ENCODE data around the gene PPIF.
A peak's percentile ranks its signal among the peaks of the same experiment; 100 is the strongest.
"Not testable (repeated sequence)": the region's sequence is repeated elsewhere in the genome, so short reads cannot be mapped to it uniquely, and the experiment has no call there.

The PPIF gene

DNA sequence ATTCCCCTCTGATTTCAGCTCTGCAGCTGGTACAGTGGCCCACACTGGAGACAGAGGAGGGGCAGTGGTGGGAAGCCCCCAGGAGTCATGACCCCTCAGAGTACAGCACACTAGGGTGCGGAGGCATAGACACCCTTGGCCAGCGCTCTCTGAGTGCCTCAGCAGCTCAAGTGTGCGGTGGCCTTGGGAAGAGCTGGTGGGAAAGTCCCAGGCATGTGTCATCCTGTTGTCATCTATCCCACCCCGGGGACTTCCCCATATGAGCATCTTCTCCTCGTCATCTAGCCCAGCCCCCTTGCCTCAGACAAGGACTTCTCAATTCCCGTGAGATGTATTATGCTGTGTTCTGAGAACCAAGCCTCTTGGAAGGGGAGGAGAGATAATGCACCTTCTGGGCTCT is 15.6 kb upstream of the PPIF start:
- peak; percentile 83 for DNase-seq (ENCODE audit: low spot score)

DNA sequence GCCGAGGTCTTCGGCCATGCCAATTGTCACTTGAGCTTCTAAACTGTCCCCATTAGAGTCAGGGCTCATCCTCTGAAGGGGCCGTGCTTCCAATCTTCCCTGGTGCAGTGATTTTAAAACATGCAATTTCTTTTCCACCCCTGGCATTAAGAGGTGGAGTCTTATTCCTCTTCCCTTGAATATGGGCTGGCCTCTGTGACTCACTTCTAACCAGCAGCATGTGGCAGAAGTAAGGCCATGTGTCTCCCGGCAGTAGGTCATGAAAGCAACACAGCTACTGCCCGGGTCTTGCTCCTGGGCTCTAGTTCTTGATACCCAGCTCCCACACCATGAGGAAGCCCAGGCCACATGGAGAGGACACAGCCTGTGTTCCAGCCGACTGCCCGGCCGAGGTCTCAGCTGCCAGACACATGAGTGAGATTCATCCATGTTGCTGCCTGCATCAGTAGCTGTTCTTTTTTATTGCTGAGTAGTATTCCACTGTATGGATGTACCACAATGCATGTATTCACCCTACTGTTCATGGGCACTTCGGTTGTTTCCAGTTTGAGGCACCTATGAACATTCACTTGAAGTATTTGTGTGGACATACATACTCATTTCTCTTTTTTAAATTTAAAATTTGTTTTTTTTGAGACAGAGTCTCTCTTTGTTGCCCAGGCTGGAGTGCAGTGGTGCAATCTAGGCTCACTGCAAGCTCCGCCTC is 14.5 kb upstream of the PPIF start:
- DNase-seq (ENCODE audit: low spot score) = not testable (repeated sequence)

DNA sequence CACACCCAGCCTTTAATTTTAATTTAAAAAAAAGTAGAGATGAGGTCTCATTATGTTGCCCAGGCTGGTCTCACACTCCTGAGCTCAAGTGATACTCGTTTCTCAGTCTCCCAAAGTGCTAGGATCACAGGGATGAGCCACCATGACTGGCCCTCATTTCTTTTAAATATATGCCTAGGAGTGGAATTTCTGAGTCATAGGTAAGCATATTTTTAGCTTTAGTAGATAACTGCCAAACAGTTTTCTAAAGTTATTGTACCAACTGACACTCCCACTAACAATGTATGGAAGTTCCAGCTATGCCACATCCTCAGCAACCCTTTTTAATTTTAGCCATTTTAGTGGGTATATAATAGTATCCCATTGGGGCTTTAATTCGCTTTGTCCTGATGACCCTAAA is 13.8 kb upstream of the PPIF start:
- DNase-seq (ENCODE audit: low spot score) = no peak

DNA sequence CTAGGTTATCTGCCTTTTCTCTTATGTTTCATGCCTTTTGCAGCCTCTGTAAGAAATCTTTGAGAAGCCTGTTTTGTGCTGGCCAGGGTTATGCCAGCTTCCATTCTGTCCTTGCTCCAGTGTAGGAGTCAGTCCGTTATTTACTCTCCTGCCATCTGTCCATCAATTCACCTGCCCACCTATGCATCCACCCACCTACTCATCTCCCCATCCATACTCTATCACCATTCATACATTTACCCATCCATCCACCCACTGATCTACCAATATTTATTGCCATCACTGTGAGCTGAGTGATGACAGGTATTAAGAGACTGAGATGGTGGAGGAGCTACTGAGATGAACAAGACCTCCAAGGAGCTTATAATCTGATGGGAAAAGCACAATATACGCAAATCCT is 12.7 kb upstream of the PPIF start:
- DNase-seq (ENCODE audit: low spot score) = no peak

DNA sequence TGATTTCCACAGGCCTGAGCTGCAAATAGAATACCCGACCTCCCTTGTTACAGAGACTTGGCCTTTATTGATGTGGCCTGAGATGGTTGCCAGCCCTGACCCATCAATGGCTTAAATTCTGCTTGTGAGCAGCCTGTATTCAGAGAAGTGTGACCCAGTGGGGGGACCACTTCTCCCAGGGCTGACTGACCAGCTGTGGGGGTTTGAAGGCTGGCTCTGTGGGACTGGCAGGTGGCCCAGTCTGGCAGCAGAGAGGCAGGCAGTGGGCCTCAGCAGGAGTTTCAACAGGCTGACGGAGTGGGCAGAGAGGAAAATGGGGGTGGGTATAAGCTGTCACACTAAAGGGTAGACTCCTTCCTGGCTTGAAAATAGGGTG is 12.2 kb upstream of the PPIF start:
- no peak for DNase-seq (ENCODE audit: low spot score)

DNA sequence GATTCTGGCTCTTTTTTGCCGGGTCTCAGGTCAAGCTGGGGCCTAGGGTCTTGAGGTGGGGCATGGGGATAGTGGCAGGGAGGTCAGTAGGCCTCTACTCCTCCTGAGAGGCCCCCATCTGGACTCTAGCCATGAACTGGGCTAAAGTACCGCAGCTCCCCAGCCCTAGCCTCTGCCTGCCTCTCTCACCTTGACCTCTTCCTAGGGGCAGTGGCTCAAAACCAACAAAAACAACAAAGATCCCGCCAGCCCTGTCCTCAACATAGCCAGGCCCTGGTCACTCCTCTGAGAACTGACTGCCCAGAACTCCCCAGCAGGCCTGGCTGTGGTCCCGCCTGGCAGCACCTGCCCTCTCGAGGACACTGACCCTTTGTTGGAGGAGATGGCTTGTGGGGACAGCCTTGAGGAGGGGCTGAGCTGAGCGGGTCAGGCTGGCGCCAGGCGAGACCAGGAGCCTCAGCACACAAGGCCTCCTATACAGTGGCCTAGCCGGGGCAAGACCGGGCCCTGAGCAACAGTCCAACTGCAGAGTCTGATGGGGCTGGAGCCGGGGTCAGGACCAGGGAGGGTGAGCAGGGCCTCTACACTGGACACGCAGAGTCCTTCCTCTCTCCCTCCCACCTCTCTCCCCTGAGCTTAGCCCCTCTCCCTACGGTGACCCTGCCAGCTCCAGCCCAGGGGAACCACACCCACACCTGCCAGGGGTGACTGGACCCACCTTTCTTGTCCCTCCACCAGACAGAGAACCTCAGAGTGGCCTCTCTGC is 11.6 kb upstream of the PPIF start:
- no peak for DNase-seq (ENCODE audit: low spot score)

DNA sequence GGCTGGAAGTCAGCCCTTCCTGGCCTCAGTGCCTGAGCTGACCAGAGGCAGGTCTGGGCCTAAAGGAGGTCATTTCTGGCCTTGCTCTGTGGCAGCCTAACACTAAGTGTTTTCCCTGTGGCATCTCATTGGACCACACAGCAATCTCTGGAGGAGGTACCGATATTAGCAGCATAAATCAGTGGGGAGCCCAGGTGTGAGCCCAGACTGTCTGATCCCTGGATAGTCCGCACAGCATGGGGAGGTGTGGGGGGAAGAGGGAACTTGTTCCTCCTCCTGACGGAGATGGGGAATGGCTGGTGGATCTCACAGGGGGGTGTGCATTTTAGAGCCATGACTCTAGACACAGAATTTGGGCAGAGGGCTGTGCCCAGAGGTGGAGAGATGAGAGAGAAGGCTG is 11.0 kb upstream of the PPIF start:
- DNase-seq (ENCODE audit: low spot score) = no peak

DNA sequence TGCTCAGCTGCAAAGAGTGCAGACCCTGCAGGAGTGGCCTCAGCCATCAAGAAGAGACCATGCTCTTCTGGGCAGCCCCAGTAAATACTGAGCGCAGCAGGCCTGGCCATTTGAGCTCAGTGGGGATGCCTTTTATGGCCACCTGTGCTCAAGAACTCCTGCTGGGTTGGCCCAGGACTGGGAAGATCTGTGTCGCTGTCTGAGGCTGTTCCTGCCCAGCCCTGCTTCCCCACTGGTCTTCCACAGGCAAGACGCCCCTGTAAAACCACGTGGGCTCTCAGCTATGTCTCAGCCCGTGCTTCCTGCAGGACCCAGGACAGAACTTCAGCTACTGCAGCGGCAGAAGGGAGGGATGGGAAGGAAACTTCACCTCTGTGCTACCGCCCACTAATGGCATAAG is 10.5 kb upstream of the PPIF start:
- DNase-seq (ENCODE audit: low spot score) = no peak

DNA sequence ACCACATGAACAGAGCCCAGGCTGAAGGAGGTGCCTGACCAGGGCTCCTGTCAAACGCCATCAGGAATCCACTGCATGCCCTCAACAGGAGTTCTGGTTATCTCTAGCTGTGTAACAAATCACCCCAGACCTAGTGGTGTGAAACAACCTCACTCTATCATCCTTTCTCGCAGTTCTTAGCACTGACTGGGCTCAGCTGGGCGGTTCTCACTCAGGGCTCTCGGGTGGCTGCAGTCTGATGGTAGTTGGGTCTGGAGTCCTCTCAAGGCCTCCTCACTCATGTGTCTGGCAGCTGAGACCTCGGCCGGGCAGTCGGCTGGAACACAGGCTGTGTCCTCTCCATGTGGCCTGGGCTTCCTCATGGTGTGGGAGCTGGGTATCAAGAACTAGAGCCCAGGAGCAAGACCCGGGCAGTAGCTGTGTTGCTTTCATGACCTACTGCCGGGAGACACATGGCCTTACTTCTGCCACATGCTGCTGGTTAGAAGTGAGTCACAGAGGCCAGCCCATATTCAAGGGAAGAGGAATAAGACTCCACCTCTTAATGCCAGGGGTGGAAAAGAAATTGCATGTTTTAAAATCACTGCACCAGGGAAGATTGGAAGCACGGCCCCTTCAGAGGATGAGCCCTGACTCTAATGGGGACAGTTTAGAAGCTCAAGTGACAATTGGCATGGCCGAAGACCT is 9.3 kb upstream of the PPIF start:
- not testable (repeated sequence) for DNase-seq (ENCODE audit: low spot score)

DNA sequence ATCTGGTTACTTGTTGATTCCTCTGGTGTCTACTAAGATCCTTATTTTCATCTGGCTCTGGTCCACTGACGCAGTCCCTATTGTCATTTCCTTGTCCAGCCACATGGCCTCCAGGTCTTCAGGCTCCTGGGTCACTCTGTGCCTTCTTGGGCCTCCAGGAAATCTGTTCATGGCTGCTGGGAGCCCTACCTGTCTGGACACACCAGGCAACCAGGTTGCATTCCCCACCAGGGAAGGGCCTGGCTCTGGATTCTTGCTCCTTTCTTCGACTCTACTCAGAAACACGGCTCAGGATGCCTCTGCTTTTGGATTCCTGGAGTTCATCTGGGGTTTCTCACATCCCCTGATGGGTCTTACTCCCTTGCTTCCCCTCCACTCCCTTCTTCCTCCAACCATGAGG is 8.0 kb upstream of the PPIF start:
- no peak for DNase-seq (ENCODE audit: low spot score)

DNA sequence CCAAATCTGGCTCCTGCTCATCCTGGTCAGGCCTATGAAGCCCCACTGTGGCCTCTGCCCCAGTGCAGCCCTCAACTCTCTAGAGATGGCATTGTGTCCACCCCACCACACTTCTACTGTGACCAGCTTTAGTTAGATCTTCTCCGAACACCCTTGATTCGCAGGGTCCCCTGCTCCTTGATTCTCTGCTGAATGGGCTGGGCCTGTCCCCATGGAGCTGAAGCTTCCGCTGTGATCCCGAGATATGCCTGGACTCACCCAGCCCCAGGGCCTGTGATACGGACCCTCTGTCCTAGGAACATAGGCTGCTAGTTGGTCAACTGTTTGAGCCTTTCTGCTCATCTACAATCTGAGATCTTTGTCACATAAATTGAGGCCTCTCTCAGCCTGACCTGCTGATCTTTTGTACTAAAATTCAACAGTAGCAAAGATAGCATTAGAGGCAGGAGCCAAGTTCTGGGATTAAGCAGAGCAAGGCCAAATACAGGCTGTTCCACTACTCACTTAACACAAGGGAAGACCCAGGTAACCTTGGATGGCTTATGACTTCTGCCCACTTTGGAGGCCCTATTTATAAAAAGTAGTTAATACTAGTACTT is 6.5 kb upstream of the PPIF start:
- no peak for DNase-seq (ENCODE audit: low spot score)

DNA sequence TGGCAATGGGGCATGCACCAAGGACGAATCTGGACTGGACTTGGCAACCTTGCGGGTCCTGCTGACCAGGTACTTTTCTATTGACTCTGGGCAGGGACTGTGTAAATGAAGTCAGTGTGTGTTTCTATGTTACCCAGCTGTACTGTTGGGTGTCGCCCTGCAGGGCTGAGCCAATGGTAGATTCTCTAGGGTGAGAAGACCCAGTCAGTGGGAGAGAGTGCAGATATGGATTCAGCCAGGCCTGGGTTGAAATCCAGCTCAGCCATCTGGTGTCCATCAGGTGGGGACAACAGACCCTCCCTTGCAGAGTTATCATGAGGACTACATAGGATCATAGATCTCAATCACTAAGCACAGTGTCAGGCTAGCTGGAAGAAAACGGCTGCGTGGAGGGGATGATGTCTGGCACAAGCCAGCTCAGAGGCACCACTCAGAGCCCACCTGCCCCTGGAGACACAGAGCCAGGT is 4.9 kb upstream of the PPIF start:
- DNase-seq (ENCODE audit: low spot score) = no peak

DNA sequence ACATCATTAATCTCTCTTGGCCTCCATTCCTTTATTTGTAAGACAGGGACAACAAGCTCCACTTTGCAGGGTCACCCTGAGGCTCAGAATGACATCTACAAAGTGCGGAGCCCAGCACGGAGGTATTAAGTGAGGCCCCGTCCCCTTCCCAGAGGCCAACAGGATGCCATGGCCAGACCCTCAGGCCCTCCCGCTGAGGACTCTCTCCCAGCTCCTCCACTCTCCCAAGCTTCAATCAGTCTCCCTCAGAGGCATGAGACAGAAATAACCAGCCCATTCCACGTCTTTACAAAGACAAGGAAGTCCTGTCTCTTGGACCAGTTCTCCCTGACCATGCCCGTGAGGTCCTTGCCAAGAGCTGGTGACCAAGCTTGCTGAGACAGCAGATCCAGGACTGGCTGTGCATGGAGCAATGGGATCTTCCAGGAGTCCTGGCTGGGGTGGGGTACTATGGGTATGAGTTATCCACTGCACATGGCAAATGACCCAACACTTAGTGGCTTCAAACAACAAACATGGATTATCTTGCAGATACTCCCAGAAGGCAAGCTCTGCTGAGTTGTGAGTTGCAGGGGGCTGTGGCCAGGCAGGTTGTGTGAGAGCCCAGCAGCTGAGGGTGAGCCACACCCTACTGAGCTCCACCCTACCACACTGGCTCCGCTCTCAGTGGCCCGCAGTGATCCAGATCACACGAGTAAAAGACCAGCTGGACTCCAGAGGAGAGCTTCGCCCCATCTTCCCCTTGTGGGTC is 4.3 kb upstream of the PPIF start:
- DNase-seq (ENCODE audit: low spot score) = peak; percentile 64

DNA sequence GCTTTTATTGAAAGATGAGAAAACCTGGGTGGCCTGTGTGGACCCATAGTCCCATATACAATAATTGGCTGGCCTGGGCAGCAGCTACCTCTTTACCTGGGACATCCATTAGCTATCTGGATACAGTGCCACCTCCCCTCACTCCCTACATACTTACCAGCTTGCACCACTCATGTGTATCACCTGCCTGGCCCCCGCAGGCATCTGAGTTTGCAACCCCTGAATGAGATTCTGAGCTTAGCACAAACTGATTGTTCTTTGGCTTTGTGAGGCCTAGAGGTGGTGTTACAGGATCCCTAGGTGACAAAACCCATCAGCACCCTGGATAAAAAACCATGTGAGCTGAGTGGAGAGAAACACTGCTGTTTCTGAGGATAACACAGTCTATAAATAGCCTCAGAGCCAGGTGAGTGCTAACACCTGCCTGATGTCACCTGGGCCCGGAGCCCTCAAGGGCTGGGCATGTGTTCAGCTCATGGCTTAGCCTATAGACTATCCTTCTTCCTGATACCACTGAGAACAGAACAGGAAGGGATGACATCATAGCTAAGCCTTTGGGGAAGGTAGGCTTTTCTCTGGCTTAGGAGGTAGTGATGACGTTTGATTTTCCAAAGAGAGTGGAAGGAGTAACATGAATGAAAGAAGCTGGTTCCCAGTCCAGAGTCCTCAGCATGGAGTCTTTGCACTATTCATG is 2.6 kb upstream of the PPIF start:
- DNase-seq (ENCODE audit: low spot score) = no peak

DNA sequence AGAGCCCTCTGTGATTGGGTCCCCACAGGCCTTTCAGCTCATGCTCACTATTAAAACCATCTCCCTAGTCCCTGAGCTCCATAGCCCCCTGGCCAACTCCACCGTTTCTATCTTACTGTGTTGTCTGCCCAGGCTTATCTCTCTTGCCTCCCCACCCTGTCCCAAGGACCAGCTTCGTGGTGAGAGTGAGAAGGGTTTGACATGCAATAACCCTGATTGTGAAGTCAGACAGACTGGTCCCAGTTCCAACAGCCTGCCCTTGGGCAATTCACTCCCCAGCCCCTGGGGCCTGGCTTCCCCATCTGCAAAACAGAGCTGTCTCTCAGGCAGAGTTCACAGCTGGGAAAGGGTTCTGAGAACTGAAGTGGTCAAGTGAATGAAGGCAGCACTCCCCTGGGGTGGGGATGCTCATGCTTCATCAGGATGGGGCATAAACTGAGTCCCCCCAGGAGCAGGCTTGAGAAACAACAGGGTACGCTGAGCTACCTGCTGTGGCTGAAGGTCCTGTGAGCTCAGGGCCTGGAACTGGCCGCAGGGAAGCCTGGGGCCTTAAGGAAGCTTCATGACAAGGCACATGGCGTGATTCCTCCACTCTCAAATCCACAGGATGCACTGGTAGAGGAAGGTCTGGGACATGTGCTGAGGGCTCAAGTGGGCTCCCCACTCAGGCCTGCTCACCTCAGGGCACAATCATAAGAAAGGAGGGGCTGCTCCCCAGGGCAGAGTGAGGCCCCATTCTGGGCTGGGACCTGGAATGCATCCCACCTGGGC is 1.8 kb upstream of the PPIF start:
- no peak for DNase-seq (ENCODE audit: low spot score)

DNA sequence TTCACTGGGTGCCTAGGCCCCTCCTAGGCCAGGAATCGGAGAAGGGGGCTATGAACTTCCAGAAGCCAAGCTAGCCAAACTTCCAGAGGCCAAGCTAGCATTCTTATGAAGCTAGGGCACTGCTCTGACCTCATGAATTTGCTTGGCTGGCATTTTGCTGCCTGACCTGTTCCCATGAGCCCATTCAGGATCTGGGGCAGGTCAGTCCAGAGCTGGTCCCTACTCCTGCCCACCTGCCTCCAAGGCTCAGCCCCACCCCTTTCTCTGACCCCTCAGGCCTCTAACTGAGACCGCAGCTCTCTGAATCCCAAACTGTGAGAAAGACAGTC is 1.3 kb upstream of the PPIF start:
- no peak for DNase-seq (ENCODE audit: low spot score)

DNA sequence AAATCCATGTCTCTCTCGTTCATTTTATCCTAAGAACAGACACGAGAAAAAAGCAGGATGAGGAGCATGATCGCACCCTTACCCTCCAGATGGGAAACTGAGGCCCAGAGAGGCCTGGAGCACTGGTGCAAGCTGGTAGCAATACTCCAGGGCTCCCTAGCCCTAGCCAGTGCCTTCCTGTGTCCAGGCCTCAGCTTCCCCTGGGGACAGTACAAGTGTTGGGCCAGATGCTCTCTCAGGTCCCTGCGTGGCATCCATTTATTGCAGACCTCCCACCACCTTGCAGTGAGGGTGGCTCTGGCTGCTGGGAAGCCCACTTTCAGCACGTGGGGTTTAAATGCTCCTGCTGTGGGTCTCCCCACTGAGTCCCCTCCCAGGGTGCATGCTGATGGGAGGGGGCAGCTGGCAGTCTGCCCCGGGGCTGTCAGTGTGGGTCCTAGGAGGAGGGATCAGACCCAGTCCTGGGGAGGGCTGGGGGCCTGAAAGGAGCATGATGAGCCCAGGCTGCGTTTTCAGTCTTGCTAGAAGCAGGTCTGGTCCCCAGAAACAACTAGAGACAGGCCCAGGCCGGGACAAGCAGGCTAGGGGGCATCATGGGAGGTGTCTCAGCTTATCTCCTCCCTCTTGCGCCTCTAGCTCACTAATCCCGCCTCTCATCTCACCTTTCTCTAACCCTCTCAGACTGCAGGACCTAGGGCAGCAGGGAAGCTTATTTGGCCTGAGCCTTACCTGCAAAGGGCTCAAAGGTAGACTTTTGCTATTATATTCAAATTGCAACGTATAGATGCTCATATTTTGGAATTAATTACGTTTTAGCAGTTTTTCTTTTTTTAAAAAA is 662 bp upstream of the PPIF start:
- no peak for DNase-seq (ENCODE audit: low spot score)

DNA sequence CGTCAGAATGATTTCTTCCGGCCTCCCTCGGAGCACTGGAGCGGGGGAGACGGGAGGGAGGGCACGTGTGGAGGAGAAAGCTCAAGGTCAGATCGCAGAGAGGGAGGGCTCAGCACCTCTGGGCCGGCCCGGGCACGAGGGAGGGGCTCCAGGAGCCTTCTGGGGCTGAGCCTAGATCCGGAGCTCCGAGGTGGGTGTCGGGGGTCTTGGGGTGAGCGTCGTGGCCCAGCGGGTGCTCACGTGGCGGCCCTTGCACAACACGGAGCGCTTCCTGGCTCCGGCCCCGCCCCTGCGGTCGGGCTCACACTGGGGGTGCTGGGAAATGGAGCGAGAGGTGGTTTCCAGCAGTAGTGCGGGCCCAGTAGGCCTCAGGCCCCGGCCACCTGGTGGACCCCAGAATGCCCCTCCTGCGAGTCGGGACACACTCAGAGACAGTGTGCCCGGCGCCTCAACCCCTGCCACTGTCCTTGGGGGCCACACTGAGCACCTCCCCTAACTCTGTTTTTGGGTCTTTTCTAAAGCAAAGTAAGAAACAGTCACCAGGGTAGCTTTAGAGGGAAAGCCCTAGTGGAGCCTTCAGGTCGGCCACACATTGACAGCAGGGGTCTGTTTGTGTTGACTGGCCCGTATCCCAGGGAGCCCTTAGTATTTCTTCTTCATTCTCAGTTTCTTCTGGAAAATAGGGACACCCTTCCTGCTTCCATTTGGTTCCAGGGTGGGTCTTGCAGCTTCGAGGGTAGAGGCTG is 798 bp downstream of the PPIF start:
- DNase-seq (ENCODE audit: low spot score) = peak; percentile 85

DNA sequence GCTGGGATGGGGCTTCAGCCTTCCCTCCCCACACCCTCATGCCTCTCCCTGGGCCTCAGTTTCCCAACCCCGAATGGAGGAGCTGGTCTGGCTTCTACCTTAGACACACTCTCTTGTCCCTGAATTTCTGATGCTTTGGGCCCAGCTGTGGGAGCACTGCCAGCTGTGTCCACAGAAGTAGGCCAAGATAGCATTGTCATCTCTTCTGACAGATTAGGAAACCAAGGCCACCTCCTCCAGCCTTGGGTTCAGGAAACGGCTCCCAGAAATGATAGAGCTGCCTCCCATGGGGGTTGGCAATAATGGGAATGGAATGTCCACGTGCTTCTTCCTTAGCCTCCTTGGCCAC is 1.3 kb downstream of the PPIF start:
- DNase-seq (ENCODE audit: low spot score) = no peak
